ENCODE results near the gene ARID3A.

Gene ARID3A

DNA sequence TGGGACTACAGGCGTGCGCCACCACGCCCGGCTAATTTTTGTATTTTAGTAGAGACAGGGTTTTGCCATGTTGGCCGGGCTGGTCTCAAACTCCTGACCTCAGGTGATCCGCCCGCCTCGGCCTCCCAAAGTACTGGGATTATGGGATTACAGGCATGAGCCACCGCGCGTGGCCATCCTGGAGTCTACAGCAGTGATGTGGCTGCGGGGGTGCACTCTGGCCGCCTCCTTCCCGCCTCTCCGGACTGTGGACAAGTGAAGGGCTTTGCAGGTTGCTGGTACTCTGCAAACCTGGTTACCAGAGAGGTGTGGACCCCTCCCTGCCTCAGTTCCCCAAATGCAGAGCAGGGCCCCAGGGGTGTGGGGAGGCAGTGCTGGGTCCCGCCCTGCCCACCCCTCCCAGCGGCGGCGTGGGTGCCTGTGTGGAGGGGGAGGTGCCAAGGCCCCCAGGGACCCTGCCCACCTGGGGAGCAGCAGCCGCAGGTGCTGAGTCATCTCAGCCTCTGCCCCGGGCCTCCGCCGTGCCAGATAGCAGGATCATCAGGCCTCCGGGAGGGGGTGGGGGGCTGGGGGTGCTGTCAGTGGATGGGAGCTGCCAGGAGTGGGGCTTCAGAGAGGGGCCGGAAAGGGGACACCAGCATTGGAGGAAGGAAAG lies 23.1 kb downstream of the ARID3A start:
- no peak overlapping the region for H3K27ac ChIP-seq
- TF ChIP-seq, protein P1, sequence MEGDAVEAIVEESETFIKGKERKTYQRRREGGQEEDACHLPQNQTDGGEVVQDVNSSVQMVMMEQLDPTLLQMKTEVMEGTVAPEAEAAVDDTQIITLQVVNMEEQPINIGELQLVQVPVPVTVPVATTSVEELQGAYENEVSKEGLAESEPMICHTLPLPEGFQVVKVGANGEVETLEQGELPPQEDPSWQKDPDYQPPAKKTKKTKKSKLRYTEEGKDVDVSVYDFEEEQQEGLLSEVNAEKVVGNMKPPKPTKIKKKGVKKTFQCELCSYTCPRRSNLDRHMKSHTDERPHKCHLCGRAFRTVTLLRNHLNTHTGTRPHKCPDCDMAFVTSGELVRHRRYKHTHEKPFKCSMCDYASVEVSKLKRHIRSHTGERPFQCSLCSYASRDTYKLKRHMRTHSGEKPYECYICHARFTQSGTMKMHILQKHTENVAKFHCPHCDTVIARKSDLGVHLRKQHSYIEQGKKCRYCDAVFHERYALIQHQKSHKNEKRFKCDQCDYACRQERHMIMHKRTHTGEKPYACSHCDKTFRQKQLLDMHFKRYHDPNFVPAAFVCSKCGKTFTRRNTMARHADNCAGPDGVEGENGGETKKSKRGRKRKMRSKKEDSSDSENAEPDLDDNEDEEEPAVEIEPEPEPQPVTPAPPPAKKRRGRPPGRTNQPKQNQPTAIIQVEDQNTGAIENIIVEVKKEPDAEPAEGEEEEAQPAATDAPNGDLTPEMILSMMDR (conservative IDR thresholded peaks at IDR 0.05), result no peak
- TF ChIP-seq ZFX (IDR thresholded peaks at IDR 0.05), result no peak

DNA sequence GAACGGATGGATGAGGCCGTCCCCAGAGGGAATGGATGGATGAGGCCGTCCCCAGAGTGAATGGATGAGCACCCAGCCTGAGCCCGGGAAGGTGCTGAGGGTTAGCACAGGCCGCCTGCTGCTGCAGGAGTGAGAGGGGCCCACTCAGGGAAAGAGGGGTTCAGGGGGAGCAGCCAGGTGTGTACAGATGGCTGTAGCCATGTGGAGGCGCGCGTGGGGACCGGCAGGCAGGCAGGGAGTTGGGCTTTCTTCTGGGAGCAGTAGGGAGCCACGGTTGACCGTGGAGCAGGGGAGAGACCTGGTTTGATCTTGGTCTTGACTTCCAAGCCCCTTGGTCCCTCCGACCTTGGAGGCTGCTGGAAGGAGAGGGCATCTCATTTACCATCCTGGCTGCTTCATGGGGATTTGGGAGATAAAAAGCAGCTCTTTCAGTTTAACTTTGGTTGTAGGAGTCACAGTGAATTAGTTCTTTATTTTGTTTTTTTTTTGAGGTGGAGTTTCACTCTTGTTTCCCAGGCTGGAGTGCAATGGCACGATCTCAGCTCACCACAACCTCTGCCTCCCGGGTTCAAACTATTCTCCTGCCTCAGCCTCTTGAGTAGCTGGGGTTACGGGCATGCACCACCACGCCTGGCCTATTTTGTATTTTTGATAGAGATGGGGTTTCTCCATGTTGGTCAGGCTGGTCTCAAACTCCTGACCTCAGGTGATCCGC lies 24.7 kb downstream of the ARID3A start:
- no peak overlapping the region for H3K27ac ChIP-seq

DNA sequence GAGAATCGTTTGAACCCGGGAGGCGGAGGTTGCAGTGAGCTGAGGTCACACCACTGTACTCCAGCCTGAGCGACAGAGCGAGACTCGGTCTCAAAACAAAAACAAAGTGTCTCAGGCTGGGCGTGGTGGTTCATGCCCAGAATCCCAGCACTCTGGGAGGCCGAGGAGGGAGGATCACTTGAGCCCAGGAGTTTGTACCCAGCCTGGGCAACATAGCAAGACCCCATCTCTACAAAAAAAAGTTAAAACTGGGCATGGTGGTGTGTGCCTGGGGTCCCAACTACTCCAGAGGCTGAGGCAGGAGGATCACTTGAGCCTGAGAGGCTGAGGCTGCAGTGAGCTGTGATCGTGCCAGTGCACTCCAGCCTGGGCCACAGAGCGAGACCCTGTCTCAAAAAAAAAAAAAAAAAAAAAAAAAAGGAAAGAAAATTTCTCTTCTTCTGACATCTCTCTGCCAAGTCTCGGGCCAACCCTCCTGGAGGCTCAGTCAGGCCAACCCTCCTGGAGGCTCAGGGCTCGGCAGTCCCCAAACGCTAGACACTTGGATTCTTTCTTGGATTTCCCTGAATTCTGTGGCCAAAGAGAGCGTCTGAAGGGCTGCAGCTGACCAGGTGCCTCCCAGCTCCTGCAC lies 26.3 kb downstream of the ARID3A start:
- peak overlapping the region; percentile 83 for H3K27ac ChIP-seq
- no peak for TF ChIP-seq ZFX (IDR thresholded peaks at IDR 0.05)
- TF ChIP-seq, protein P1 (conservative IDR thresholded peaks at IDR 0.05), result no peak

More for the DNA sequence above, 24.7 kb downstream of the ARID3A start:
- TF ChIP-seq, protein P1 (conservative IDR thresholded peaks at IDR 0.05), result no peak
- TF ChIP-seq ZFX (IDR thresholded peaks at IDR 0.05), result no peak

DNA sequence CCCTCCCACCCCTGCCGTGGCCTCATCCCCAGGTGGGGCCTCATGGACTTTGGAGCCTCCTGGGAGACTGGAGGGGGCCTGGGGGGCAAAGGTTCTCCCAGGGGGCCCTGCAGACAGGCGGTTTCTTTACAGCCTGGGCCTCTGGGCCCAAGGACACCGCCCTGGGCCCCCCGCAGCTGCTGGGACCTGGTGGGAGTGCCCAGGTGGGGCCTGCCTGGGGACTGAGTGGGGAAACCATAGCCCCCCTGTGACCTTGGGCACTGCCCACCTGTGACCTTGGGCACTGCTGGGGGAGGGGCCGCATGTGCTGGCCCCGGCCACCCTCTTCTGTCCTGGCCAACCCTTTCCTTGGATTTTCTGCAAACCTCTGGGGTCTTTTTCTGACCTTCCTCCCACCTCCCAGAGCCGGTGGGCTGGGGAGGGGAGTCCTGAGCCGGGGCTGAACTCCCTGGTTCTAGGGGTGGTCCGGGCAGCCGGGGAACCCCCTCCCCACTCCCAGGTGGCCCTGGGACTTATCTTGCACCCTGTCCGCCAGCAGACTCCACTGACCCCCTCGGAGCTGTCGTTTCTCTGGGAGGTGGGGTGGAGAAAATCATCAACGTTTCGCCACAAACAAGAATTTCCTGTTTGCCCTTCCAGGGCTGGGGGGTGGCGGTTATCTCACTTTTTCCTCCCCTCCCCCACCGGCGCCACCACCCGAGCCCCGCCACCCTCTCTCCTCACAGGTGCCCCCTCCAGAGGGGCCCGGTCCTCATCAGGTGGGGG lies 27.0 kb downstream of the ARID3A start:
- TF ChIP-seq, protein P1 (conservative IDR thresholded peaks at IDR 0.05), result no peak
- TF ChIP-seq ZFX (IDR thresholded peaks at IDR 0.05), result no peak
- H3K27ac ChIP-seq, result peak overlapping the region; percentile 83

DNA sequence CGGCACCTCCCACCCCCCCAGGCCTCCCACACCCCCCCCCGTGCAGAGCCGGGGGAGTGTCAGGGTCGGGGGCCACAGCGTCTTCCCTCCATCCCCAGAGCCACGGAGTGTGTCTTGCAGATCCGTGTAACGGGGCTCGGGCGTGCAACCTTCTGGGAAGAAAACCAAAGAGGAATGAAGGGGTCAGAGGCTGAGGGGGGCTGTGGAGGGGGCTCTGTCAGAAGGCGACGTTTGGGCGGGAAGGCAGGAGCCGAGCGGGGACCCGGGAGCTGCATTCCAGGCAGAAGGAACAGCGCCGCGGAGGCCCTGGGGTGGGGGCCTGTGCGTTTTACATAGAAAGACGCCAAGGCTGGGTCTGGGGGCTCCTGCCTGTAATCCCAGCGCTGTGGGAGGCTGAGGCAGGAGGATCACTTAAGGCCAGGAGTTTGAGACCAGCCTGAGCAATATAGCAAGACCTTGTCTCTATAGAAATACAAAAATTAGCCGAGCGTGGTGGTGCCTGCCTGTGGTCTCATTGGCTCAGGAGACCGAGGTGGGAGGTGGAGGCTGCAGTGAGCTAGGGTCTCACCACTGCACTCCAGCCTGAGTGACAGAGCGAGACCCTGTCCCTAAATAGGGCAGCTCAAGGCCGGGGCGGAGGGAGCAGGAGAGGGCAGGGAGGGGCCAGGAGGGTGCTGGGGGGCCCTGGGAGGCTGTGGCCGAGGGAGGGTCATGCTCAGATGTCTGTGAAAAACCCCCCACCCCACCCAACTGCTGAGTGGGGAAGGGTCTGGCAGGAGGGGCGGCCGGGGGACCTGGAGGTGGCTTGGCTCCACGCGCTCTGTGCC lies 27.8 kb downstream of the ARID3A start:
- H3K27ac ChIP-seq, result peak overlapping the region; percentile 83
- TF ChIP-seq, protein P1 (conservative IDR thresholded peaks at IDR 0.05), result no peak
- TF ChIP-seq ZFX (IDR thresholded peaks at IDR 0.05), result no peak

DNA sequence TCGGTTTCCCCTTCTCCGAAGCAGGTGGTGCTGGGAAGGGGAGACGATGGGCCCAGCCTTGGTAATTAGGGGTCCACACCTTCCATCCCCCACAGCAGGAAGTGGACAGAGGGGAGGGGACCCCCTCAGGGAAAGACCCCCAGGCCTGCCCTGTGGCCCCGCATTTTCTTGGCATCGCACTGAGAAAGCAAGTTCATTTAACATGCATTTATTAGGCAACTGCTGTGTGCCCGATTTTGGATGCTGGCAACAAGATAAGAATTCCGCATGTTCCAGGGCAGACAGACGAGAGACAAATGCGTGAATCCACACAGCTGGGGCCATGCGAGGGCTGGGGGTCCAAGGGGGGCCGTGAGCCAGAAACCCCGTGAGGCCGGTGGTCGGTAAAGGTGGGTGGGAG lies 28.4 kb downstream of the ARID3A start:
- H3K27ac ChIP-seq, result no peak overlapping the region
- TF ChIP-seq, protein P1 (conservative IDR thresholded peaks at IDR 0.05), result no peak
